GM10266 (cell line): ENCODE measurements around the gene PALD1.

Source experiments
- DNase-seq: peaks from one replicate; pipeline ENCODE4 v3.0.0; 2012; ENCODE audit errors: extremely low spot score
- CTCF ChIP-seq: IDR thresholded peaks from 2 replicates; pipeline ENCODE4 v1.5.1; 2012; ENCODE audit warnings: mild to moderate bottlenecking, low read depth; ENCODE audit not compliant: control insufficient read depth, insufficient read depth; ENCODE audit errors: missing control alignments

Gene PALD1

GRCh38 chr10:70597856-70598815 lies 119.6 kb downstream of the PALD1 start:
- no peak for TF ChIP-seq CTCF
- no peak for DNase-seq

GRCh38 chr10:70598857-70599295 lies 120.3 kb downstream of the PALD1 start:
- no peak for DNase-seq
- no peak for TF ChIP-seq CTCF

- DNase-seq: no peak
- no peak for TF ChIP-seq CTCF
Measured at GRCh38 chr10:70599319-70599718, 120.8 kb downstream of the PALD1 start.

GRCh38 chr10:70599791-70600190 lies 121.2 kb downstream of the PALD1 start:
- no peak for DNase-seq
- TF ChIP-seq CTCF: no peak

GRCh38 chr10:70600512-70601395 lies 122.2 kb downstream of the PALD1 start:
- no peak for TF ChIP-seq CTCF
- DNase-seq: no peak

- TF ChIP-seq CTCF: no peak
- DNase-seq: no peak
Measured at GRCh38 chr10:70601746-70602145, 123.2 kb downstream of the PALD1 start.
